Measurements from ENCODE around the gene INSR. TPM values are rescaled to one million over a fixed set of nuclear protein-coding genes. Genes with fewer than 3 reads are reported as not detected.
A peak's percentile ranks its signal among the peaks of the same experiment; 100 is the strongest.

INSR gene
- total RNA-seq, 4 donors from 2014 or later: 150 to 420 (median 196) TPM

GRCh38 chr19:7187605-7188339 lies 106.4 kb downstream of the INSR start:
- 84 to 93% methylated on average over 10 of the region's 10 CpGs for WGBS, 2 donors
- no peak for DNase-seq (ENCODE audit: low spot score in 2 of 2)
- peaks cover 0 to 10% (median 0%) of the 10 kb centered on the region in 3 donors for H3K36me3 ChIP-seq
- H3K4me1 ChIP-seq: peaks cover 0 to 29% (median 5%) of the 10 kb centered on the region in 4 donors
- TF ChIP-seq CTCF (IDR thresholded peaks at IDR 0.05) (no peak), EP300 (IDR thresholded peaks at IDR 0.05) (no peak), POLR2A (IDR thresholded peaks at IDR 0.05) (no peak)
- H3K27ac ChIP-seq: no peak overlapping the region
- no peak overlapping the region for H3K4me3 ChIP-seq
- H3K9me3 ChIP-seq: no peaks in the 10 kb centered on the region
- H3K27me3 ChIP-seq: no peaks in the 10 kb centered on the region

DNA sequence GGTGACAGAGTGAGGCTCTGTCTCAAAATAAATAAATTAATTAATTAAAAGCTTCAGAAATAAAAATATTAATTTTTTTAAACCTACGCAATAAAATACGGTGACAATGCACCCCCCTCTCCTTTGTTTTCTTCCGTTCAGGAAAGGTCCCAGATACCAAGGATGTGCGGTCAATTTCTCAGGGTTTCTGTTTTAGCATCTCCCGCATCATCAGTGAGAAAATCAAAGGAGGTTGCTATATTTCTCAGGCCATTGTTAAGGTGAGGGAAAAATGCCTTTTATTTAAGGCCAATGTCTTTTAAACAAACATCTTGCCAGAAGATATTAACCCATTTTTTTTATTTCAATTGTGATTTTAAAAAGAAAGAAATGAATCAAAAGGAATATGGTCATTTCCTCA lies 111.7 kb downstream of the INSR start:
- peak overlapping the region; percentile 2 to 89 (median 75) for H3K27ac ChIP-seq
- 71% methylated on average over 5 of the region's 5 CpGs for WGBS, 2 donors
- no peaks in the 10 kb centered on the region for H3K9me3 ChIP-seq
- no peak for DNase-seq (ENCODE audit: low spot score in 2 of 2)
- peaks cover 0 to 54% (median 15%) of the 10 kb centered on the region in 4 donors for H3K4me1 ChIP-seq
- peaks cover 0 to 10% (median 0%) of the 10 kb centered on the region in 3 donors for H3K36me3 ChIP-seq
- H3K4me3 ChIP-seq: no peak overlapping the region
- TF ChIP-seq CTCF (IDR thresholded peaks at IDR 0.05) (no peak), POLR2A (IDR thresholded peaks at IDR 0.05) (no peak), EP300 (IDR thresholded peaks at IDR 0.05) (no peak)
- H3K27me3 ChIP-seq: no peaks in the 10 kb centered on the region

GRCh38 chr19:7179917-7180306 lies 114.3 kb downstream of the INSR start:
- Histone ChIP-seq H3K27me3 (no peaks in the 10 kb centered on the region), H3K36me3 (peaks cover 0 to 10% (median 0%) of the 10 kb centered on the region in 3 donors), H3K4me3 (no peak overlapping the region), H3K27ac (peak overlapping the region in 2 of 4 donors; percentile 20 to 38), H3K9me3 (no peaks in the 10 kb centered on the region), H3K4me1 (peaks cover 0 to 54% (median 15%) of the 10 kb centered on the region in 4 donors)
- 77 to 84% methylated on average over 3 of the region's 3 CpGs for WGBS, 2 donors
- DNase-seq (ENCODE audit: low spot score in 2 of 2): no peak
- TF ChIP-seq EP300 (IDR thresholded peaks at IDR 0.05): no peak
- no peak for TF ChIP-seq POLR2A (IDR thresholded peaks at IDR 0.05)
- TF ChIP-seq CTCF (IDR thresholded peaks at IDR 0.05): no peak

- WGBS, 2 donors: 57 to 63% methylated on average over 6 to 7 of the region's 7 CpGs
- DNase-seq (ENCODE audit: low spot score in 2 of 2): no peak
- no peaks in the 10 kb centered on the region for H3K9me3 ChIP-seq
- H3K4me1 ChIP-seq: peaks cover 0 to 43% (median 15%) of the 10 kb centered on the region in 4 donors
- TF ChIP-seq POLR2A (IDR thresholded peaks at IDR 0.05): no peak
- no peak for TF ChIP-seq CTCF (IDR thresholded peaks at IDR 0.05)
- TF ChIP-seq EP300 (IDR thresholded peaks at IDR 0.05): no peak
- H3K27ac ChIP-seq: no peak overlapping the region
- no peak overlapping the region for H3K4me3 ChIP-seq
- peaks cover 0 to 18% (median 0%) of the 10 kb centered on the region in 3 donors for H3K36me3 ChIP-seq
- no peaks in the 10 kb centered on the region for H3K27me3 ChIP-seq
Observed at GRCh38 chr19:7177926-7178325, 116.3 kb downstream of the INSR start.

- Histone ChIP-seq H3K27ac (no peak overlapping the region), H3K27me3 (no peaks in the 10 kb centered on the region), H3K36me3 (peaks cover 0 to 30% (median 0%) of the 10 kb centered on the region in 3 donors), H3K9me3 (no peaks in the 10 kb centered on the region), H3K4me1 (peaks cover 0 to 32% (median 6%) of the 10 kb centered on the region in 4 donors), H3K4me3 (no peak overlapping the region)
- WGBS, 2 donors: 81 to 92% methylated on average over 4 of the region's 4 CpGs
- DNase-seq (ENCODE audit: low spot score in 2 of 2): no peak
- TF ChIP-seq CTCF (IDR thresholded peaks at IDR 0.05) (no peak), POLR2A (IDR thresholded peaks at IDR 0.05) (no peak), EP300 (IDR thresholded peaks at IDR 0.05) (no peak)
Observed at GRCh38 chr19:7176792-7177191, 117.4 kb downstream of the INSR start.
